Measurements from ENCODE around the gene NOXO1. TPM values are rescaled to one million over a fixed set of nuclear protein-coding genes. Genes with fewer than 3 reads are reported as not detected.
"Not testable (repeated sequence)": the region's sequence is repeated elsewhere in the genome, so short reads cannot be mapped to it uniquely, and the experiment has no call there.

Gene NOXO1
- total RNA-seq, 1 donor, result not detected

- Histone ChIP-seq H3K4me3 (ENCODE audit: low read length) (no peak overlapping the region), H3K4me1 (ENCODE audit: insufficient read depth, low read length) (no peaks in the 10 kb centered on the region), H3K9me3 (ENCODE audit: low read depth, low read length) (no peaks in the 10 kb centered on the region), H3K27me3 (ENCODE audit: insufficient read depth, low read length) (no peaks in the 10 kb centered on the region)
These were observed 30.7 kb downstream of the NOXO1 start for GRCh38 chr16:1950559-1950958.

- Histone ChIP-seq H3K9me3 (ENCODE audit: low read depth, low read length) (no peaks in the 10 kb centered on the region), H3K4me3 (ENCODE audit: low read length) (no peak overlapping the region), H3K27me3 (ENCODE audit: insufficient read depth, low read length) (no peaks in the 10 kb centered on the region), H3K4me1 (ENCODE audit: insufficient read depth, low read length) (no peaks in the 10 kb centered on the region)
These were observed 31.2 kb downstream of the NOXO1 start for GRCh38 chr16:1950047-1950446.

GRCh38 chr16:1949507-1949906 is 31.8 kb downstream of the NOXO1 start:
- Histone ChIP-seq H3K4me3 (ENCODE audit: low read length) (no peak overlapping the region), H3K27me3 (ENCODE audit: insufficient read depth, low read length) (no peaks in the 10 kb centered on the region), H3K9me3 (ENCODE audit: low read depth, low read length) (no peaks in the 10 kb centered on the region), H3K4me1 (ENCODE audit: insufficient read depth, low read length) (no peaks in the 10 kb centered on the region)

- no peak overlapping the region for H3K4me3 ChIP-seq (ENCODE audit: low read length)
- no peaks in the 10 kb centered on the region for H3K27me3 ChIP-seq (ENCODE audit: insufficient read depth, low read length)
- peaks cover 14% of the 10 kb centered on the region for H3K4me1 ChIP-seq (ENCODE audit: insufficient read depth, low read length)
- no peaks in the 10 kb centered on the region for H3K9me3 ChIP-seq (ENCODE audit: low read depth, low read length)
These were observed 33.9 kb downstream of the NOXO1 start for GRCh38 chr16:1947369-1947670.

DNA sequence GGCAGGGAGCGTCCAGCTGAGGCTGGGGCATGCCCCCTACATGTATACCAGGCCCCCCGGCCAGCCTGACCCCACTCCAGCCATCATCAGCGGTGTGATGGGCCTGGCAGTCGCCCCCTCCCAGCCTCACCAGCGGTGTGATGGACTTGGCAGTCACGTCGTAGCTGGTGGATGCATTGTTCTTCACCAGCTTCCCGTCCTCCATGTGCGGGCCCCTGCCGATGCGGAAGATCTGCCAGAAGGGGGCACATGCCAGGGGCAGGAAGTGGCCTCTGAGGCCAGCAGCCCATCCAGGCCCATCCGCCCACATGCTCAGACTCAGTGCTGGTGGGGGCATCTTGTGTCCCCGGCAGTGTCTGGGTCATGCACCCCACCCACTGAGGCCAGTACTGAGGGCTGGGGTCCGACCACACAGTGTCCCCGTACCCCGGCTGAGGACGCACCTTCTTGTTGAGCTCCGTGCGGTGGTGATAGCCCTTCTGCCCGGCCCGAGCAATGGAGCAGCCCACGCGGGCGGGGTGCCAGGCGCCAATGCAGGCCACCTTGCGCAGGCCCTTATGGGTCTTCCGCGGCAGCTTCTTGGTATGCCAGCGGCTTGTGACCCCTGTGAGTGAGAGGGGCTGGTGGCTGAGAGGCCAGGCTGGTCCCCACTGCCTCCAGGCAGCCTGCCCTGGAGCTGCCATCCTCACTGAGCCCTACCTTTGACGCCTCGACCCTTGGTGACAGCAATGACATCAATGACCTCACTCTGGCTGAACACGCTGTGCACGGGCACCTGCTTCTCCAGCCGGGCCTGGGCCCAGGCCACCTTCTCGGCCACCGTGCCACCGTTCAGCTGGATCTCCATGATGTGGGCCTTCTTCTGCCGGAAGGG is 34.5 kb downstream of the NOXO1 start:
- H3K9me3 ChIP-seq (ENCODE audit: low read depth, low read length), result no peaks in the 10 kb centered on the region
- H3K4me3 ChIP-seq (ENCODE audit: low read length), result no peak overlapping the region
- no peaks in the 10 kb centered on the region for H3K27me3 ChIP-seq (ENCODE audit: insufficient read depth, low read length)
- peaks cover 20% of the 10 kb centered on the region for H3K4me1 ChIP-seq (ENCODE audit: insufficient read depth, low read length)

GRCh38 chr16:1945559-1946391 is 35.5 kb downstream of the NOXO1 start:
- Histone ChIP-seq H3K4me3 (ENCODE audit: low read length) (no peak overlapping the region), H3K9me3 (ENCODE audit: low read depth, low read length) (no peaks in the 10 kb centered on the region), H3K4me1 (ENCODE audit: insufficient read depth, low read length) (peaks cover 29% of the 10 kb centered on the region), H3K27me3 (ENCODE audit: insufficient read depth, low read length) (no peaks in the 10 kb centered on the region)

- Histone ChIP-seq H3K9me3 (ENCODE audit: low read depth, low read length) (no peaks in the 10 kb centered on the region), H3K4me1 (ENCODE audit: insufficient read depth, low read length) (peaks cover 40% of the 10 kb centered on the region), H3K4me3 (ENCODE audit: low read length) (no peak overlapping the region), H3K27me3 (ENCODE audit: insufficient read depth, low read length) (no peaks in the 10 kb centered on the region)
These were observed 36.6 kb downstream of the NOXO1 start for GRCh38 chr16:1944612-1945199.

DNA sequence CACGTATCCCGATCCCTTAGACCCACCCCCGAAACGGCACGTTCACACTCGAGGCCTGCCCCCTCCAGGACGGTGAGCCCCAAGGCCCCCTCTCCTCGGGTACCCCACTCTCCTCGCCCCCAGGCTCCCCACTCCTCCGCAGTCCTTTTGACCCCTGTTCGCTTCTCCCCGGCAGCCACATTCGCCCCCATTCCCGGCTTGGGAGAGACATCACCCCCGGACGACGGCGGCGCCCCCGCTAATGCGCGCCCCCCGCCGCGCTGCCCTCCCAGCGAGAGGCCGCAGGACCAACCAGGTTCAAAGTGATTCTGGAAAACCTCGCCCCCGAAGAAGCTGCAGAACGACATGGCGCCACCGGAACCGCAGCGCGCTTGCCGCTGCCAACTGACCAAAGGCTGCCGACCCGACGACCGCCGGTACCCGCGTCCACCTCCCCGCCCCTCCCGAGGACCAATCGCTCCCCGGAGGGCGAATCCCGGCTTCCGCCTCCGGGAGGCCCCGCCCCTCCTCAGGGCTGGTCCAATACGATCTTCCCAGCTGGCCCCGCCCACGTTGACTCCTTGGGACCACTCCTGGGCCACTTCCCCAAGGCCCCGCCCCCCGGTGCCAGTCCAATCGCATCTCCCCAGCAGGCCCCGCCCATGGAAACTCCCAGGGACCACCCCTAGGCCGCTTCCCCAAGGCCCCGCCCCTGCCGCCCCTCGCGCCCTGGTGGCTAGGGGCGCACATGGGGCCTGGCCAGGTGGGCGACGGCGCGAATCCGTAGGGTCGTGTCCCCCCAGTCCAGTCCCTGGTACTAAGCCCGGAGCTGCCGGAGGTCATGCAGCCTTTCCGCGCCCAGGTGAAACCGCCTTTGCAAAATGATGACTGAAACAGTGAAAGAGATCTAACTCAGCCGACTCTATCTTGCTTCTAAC is 38.2 kb downstream of the NOXO1 start, which contains the start of gene MSRB1:
TSS of gene MSRB1 (minus strand) at position 390 of the 917 bp plus-strand sequence. CDS start at position 347, 43 bp downstream.
- peak within 1 kb of the TSS; percentile 68 for H3K4me3 ChIP-seq (ENCODE audit: low read length)
- peaks cover 56% of the 10 kb centered on the region for H3K4me1 ChIP-seq (ENCODE audit: insufficient read depth, low read length)
- H3K27me3 ChIP-seq (ENCODE audit: insufficient read depth, low read length), result no peaks in the 10 kb centered on the region
- no peaks in the 10 kb centered on the region for H3K9me3 ChIP-seq (ENCODE audit: low read depth, low read length)

DNA sequence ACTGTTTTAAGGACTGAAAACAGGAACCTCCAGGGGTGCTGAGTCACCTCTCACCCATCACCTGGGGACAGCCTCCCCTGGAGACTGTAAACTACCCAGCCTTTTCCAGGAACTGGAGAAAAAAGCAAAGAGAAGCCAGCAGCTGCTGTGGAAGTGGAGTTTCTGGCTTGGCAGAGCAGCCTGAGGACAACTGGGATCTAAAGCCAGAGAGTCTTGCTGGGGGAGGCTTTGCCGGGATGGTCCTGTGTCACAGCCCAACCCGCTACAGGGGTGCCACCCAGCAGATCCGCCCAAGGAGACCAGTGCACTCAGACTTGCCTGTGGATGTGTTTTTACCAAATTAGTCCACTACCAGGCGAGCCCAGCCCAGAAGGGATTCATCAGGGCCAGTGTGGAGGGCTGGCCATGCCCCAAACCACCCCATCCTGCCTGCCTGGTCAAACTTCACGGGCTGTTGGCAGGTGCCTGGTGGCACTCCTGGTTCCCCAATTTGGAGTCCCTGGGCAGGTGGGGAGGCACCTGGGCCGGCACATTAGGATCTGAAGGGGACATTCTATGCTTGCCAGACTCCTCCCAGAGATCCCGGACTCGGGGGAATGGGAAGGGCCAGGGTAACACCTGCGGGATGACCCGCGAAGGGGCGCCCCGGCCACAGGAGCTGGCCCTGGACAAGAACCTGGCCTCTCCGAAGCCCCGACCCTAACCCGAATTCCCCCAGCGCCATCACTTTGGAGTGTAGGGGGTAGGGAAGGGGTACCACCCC is 39.0 kb downstream of the NOXO1 start:
- H3K27me3 ChIP-seq (ENCODE audit: insufficient read depth, low read length), result no peaks in the 10 kb centered on the region
- H3K4me1 ChIP-seq (ENCODE audit: insufficient read depth, low read length), result peaks cover 64% of the 10 kb centered on the region
- H3K9me3 ChIP-seq (ENCODE audit: low read depth, low read length), result no peaks in the 10 kb centered on the region
- H3K4me3 ChIP-seq (ENCODE audit: low read length), result peak overlapping the region; percentile 68

DNA sequence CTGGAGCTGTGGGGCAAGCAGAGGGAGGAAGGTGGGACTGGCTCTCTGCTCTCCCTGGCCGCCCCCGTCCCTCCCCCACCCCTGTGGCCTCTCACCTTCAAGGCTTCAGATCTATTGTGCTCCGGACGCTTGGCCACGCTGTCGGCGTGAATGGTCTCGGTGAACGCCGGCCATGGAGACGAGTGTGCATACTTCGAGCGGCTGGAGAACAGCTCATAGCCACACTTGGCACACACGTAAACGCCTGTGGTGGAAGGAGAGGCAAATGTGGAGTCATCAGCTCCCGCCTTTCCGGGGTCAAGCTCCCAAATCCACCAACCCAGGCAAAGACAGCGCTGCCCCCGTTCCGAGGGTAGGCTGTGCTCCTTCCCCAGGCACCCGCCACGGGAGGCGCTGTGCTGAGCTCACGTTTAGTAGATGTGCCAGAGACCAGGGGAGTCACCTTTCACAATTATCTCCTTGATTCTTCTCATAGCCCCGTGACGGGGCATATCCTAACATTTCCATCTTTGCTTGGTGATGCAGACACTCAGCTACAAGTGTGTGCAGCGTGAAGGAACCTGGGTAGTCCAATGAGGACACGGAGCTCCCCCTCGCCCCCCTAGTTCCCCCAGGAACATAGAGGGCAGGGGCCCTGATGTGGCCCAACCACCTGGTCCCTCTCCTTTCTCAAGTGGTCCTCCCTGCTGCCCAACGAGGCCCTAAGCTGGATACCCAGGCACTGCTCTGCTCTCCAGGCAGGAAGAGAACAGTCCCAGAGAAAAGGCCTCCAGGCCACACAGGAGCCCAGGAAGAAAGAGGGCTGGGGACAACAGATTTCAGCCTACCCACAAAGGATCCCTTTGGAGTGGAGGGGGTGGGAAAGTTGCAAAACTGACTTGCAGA is 39.9 kb downstream of the NOXO1 start:
- Histone ChIP-seq H3K4me3 (ENCODE audit: low read length) (peak overlapping the region; percentile 68), H3K27me3 (ENCODE audit: insufficient read depth, low read length) (no peaks in the 10 kb centered on the region), H3K4me1 (ENCODE audit: insufficient read depth, low read length) (peaks cover 70% of the 10 kb centered on the region), H3K9me3 (ENCODE audit: low read depth, low read length) (no peaks in the 10 kb centered on the region)

GRCh38 chr16:1940273-1941161 is 40.8 kb downstream of the NOXO1 start:
- peak overlapping the region; percentile 68 for H3K4me3 ChIP-seq (ENCODE audit: low read length)

GRCh38 chr16:1939833-1940232 is 41.4 kb downstream of the NOXO1 start:
- H3K4me1 ChIP-seq (ENCODE audit: insufficient read depth, low read length), result peaks cover 76% of the 10 kb centered on the region
- H3K4me3 ChIP-seq (ENCODE audit: low read length), result not testable (repeated sequence)

More at GRCh38 chr16:1940273-1941161, 40.8 kb downstream of the NOXO1 start:
- peaks cover 74% of the 10 kb centered on the region for H3K4me1 ChIP-seq (ENCODE audit: insufficient read depth, low read length)
- H3K27me3 ChIP-seq (ENCODE audit: insufficient read depth, low read length), result no peaks in the 10 kb centered on the region
- H3K9me3 ChIP-seq (ENCODE audit: low read depth, low read length), result no peaks in the 10 kb centered on the region

More at GRCh38 chr16:1939833-1940232, 41.4 kb downstream of the NOXO1 start:
- not testable (repeated sequence) for H3K27me3 ChIP-seq (ENCODE audit: insufficient read depth, low read length); H3K9me3 ChIP-seq (ENCODE audit: low read depth, low read length)

Measured in mononuclear cell (primary cell).